GM12801 (cell line): ENCODE data around the gene AGMO.

Experiments
- CTCF ChIP-seq: IDR thresholded peaks from one replicate; pipeline ENCODE4 v1.5.1; 2011; ENCODE audit warnings: control low read depth; ENCODE audit not compliant: insufficient read length; ENCODE audit errors: extremely low read depth

The AGMO gene

DNA sequence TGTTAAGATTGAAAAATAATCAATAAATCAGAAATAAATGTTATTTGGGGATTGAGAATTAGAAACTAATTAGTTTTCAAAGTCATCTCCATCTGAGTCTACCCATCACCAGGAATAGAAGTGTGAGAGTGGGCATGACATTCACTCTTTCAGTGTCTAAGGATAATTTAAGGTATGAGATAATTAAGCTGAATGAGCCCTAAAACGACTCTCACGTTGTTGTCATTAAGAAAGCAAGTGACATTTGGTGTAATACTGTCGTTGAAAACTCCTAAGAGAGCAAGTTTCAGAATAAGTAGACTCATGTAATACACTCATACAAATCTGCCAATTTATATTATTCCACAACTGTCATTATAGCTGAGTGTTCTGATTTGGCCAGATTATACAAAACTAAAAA is 7.1 kb downstream of the AGMO start:
- no peak for TF ChIP-seq CTCF

GRCh38 chr7:15554081-15554480 is 7.7 kb downstream of the AGMO start:
- no peak for TF ChIP-seq CTCF

GRCh38 chr7:15546272-15546792 is 15.5 kb downstream of the AGMO start:
- no peak for TF ChIP-seq CTCF

GRCh38 chr7:15544050-15544449 is 17.8 kb downstream of the AGMO start:
- TF ChIP-seq CTCF, result no peak

DNA sequence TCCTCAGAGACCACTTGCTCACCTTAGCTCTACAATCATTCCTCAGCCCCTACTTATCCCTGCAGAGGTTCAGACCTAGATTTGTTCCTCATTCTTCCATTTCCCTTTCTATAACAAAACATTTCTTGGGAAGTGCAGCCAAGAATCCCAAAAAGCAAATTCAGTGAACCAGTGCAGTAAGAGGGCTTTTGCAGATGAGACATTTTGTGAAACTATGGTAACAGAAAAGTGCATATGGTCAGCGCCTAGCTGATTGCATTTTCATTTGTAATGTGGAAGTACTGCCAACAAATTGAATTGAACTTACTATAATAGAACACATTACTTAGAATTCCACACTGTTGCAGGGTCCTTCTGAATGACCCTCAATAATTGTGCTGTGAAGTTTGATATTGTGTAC is 18.6 kb downstream of the AGMO start:
- no peak for TF ChIP-seq CTCF

GRCh38 chr7:15527648-15528047 is 34.2 kb downstream of the AGMO start:
- TF ChIP-seq CTCF, result no peak

- no peak for TF ChIP-seq CTCF
Measured at GRCh38 chr7:15525652-15526263, 36.1 kb downstream of the AGMO start.
